ENCODE measurements around the gene CORO1C.
"Not testable (repeated sequence)": the region's sequence is repeated elsewhere in the genome, so short reads cannot be mapped to it uniquely, and the experiment has no call there.

Gene CORO1C

DNA sequence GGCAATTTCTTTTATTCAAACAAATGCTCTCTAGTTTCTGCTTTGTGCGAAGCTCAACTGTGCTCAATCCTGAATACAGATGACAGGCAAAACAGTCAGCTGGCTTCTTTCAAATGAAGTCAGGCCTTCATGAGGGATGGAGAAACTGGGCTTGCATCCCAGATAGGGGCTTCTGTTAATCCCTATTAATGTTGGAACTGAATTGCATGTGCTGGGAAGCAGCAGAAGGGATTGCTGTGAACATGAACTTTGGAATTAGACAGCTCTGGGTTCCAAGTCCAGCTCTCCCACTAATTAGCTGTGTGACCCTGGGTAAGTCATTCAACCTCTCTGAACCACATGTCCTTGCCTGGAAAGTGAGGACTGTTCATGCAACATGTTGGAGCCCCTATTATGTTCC, 21.1 kb upstream of the CORO1C start:
- DNase-seq, result no peak

DNA sequence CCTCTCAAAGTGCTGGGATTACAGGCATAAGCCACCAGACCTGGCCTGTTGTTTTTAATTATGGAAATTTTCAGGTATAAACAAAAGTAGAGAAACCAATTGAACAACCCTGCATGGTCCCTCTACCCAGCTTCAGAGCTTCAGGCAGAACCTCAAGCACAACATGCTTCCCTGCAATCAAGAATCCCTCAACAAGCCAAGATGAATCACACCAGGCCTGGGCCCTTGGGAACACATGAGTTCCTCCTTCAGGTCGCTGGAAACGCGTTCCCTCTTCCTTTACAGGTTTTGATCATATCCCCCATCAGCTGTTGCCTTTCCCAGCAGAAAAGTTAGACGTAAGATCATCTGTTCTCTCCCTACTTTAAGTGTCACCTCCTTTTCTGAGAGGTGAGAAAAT, 20.5 kb upstream of the CORO1C start:
- no peak for DNase-seq

DNA sequence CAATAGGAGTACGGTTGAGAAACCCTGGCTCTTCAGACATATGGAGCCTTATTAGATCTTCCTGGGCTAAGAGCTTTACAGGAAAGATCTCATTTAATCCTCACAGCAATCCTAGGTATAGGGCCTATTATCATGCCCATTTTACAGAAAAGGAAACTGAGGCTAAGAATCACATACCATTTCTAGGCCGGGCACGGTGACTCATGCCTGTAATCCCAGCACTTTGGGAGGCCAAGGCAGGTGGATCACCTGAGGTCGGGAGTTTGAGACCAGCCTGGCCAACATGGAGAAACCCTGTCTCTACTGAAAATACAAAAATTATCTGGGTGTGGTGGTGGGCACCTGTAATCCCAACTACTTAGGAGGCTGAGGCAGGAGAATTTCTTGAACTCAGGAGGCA, 19.7 kb upstream of the CORO1C start:
- DNase-seq, result not testable (repeated sequence)

DNA sequence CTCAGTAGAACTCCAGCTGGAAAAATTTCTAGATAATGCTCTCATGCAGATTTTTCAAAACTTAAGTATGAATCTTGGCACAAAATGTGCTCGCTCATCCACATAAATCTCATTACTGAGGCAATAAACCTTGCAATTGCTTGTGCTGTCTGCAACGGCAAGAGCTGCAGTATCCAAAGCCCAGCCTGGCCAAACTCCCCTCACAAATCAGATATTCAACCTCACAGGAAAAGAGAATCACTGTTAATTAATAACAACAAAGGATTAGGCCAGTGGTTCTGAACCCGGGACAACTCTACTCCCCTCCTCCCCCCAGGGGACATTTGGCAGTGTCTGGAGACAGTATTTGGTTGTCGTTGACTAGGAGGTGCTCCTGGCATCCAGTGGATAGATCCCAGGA, 19.2 kb upstream of the CORO1C start:
- no peak for DNase-seq

DNA sequence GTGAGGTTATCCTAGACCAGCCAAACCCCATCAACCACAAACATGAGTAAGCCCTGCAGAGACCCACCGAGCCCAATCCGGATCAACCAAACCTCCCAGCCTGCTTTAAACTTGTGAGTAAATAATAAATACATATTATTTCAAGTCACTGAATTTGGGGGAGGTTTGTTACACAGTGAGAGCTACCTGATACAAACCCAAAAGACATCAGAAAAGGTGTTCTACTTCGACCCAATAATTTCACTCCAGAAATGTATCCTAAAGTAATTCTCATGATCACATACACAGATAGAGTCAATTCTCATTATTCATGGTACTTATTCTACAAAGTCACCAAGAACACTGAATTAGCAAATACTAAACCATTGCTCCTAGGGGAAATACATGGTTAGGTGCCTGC, 16.2 kb upstream of the CORO1C start:
- no peak for DNase-seq

DNA sequence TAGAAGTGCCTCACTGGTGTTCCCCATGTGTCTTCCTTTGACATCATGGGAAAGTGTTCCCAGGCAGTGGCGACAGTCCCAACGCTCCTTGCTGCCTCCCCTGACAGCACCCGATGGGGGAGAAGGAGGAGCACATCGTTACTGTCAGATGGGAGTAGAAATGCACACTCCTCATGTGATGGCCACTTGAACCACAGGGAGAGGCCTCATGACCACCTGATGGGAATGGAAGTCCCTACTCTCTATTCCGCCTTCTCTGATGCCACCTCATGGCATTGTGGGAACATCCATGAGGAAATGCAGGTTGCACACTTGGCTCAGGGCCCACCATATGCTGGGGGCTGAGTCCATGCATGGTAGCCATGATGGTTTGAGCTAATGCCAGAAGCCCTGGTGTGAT, 14.3 kb upstream of the CORO1C start:
- no peak for DNase-seq

DNA sequence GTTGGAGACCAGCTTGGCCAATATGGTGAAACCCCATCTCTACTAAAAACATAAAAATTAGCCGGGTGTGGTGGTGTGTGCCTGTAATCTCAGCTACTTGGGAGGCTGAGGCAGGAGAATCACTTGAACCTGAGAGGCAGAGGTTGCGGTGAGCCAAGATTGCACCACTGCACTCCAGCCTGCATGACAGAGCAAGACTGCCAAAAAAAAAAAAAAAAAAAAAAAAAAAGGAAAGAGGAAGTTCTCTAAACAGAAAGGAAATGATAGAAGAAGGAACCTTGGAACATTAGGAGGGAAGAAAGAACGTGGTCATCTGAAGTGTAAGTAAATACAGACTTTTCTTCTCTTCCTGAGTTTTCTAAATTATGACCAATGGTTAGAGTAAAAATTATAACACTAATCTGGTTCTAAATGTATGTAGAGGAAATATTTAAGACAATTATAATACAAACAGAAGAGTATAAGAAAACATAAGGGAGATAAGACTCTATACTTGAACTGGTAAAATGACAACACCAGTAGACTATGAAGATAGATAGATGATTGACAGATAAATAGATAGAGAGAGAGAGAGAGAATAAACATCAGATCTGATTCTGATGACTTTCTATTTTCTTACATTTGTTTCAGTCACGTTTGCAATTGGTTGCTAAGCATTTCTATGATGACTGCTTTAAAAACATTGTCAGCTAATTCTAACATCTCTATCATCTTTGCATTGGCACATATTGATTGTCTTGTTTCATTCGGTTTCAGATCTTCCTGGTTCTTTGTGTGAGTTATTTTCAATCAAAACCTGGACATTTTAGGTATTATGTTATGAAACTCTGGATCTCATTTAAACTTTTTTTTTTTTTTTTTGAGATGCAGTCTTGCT, 12.9 kb upstream of the CORO1C start:
- DNase-seq, result no peak

DNA sequence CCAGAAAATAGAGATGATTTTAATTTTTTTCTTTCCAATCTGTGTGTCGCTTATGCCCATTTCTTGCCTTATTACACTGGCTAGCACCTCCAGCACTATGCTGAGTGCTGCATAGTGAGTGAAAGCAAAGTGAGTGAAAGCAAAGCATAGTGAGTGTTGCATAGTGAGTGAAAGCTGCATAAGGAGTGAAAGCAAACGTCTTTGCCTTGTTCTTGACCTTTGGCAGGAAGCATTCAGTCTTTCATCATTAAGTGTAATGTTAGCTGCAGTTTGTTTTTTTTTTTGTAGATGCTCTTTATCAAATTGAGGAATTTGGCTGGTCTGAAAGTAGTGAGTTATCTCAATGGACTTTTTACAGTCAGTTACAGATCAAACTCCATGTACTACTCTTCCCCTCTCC, 6.9 kb upstream of the CORO1C start:
- no peak for DNase-seq

DNA sequence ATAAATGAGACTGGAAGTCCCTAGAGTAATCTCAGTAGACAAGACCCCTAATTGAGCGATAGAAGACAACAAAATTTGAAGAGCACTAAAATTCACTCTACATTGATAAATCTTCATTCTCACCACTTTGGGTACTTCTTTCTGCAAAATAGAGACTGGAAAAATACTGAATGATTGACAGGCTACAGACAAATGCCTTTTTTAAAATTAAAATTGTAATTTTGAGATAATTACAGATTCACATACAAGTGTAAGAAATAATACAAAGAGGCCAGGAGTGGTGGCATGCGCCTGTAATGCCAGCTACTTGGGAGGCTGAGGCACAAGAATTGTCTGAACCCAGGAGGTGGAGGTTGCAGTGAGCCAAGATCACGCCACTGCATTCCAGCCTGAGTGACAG, 4.5 kb upstream of the CORO1C start:
- DNase-seq, result no peak

DNA sequence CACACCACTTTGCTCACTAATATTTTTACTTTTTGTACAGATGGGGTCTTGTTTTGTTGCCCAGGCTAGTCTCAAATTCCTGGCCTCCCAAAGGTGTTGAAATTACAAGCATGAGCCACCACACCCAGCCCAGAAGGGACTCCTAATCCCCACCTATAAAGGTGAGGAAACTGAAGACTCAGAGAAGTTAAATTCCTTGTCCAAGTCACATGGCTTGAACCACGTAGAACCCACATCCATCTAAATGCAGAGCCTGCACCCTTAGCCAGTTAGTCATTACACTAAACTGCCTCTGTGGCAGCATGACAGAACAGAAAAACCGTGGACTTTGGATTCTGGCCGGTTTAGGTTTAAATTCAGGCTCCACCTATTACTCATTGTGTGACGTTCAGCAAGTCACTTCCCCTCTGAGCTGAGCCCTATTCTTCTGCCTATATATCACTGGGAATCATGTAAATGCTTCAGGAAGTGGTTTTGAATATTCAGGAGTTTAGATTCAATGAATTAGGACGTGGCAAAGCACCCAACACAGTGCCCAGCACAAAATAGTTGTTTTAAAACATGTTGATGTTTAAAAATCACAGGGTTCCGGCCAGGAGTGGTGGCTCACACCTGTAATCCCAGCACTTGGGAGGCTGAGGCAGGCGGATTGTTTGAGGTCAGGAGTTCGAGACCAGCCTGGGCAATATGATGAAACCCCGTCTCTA, 3.0 kb upstream of the CORO1C start:
- DNase-seq, result peak; percentile 51

DNA sequence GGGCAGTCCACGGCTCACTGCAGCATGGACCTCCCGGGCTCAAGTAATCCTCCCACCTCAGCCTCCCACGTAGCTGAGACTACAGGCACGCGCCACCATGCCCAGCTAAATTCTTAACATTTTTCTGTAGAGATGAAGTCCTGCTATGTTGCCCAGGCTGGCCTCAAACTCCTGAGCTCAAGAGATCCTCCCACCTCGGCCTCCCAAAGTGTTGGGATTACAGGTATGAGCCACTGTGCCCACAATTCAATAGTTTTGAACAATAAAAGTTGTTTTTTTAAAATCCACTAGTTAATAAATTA, 1.9 kb upstream of the CORO1C start:
- DNase-seq, result not testable (repeated sequence)

DNA sequence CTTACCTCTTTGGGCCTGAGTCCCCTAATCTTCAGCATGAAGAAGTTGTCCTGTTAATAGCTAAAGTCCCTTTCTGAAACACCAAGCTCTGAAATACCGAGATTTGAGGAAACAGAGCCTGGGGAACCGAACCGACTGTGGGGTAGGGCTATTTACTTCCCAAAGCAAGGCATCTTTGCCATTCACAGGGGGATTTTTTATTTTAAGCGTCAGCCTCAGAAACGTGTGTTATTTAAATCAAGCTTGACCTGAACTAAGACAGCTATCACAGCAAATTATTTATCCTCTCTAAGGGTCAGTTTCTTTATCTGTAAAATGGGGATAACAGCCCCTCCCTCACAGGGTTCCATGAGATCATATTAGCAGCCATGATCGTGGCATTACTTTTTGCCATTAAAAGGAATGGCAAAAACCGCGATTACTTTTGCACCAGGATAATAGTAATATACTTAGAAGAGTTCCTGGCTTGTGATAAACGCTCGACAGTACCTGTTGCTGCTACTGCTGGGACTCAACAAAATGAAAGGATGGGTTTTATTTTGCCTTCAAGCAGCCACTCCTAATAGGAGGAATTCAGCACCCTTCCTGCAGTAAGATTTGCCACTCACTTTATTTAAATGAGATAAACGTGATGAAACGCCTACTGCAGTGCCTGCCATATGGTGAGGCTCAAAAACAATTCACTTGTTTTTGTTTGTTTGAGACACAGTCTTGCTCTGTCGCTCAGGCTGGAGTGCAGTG, 1.3 kb upstream of the CORO1C start:
- no peak for DNase-seq

DNA sequence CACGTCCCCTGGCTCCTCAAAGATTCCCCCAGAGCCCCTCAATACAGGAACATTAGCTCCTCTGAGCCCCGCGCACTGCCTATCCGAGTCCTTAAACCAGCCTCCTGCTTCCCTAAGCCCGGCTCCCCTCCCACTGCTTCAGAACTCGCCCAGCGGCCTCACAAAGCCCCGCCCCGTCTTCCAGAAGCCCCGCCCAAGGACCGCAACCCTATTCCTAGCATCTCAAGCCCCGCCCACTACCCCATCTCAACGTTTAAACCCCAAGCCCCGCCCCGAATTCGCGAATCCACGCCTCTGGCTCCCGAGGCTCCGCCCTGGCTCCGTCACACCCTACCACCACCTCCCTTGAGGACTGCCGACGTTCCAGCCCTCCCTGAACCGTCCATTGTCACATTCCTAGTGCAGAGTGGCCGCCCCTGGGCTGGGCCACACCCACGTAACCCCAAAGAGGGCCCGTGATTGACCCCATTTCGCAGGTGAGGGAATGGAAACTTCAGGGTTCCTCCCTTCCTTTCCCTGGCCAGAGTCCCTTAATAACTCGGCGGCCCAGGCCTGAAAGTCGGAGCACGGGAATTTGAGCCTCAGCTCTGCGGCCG, 646 bp upstream of the CORO1C start:
- peak; percentile 97 for DNase-seq

DNA sequence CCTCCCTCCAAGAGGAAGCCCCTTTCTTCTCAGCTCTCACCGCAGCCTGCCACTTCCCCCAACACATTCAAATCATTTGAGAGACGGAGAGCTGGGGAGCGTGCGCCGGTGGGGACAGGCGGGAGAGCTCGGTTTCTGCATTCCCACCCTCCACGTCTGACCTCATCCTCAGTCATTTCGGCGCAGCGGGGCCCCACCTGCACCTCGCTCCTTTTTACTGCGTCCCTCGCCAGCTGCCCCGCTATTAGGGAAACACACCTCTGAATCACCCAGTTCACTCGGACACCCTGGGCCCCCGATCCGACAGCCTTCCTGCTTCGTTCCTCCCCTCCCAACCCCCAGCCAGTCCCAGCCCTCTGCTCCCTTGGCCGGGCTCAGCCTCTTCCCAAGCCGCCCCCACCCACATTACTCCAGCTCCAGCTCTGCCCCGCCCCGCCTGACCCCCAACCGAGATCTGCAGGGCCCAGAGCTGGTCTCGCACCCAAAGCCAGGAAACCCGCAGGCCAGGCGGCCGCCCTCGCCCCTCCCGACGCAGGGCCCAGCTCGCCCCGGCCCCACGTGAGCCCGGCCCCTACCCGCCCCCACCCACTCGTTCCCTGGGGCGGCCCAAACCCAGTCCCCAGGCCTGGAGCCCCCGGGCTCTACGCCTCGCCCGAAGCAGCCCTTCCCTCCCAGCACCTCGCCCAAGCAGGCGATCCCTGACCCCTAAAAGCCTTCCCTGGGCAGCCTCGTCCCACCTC, 783 bp downstream of the CORO1C start:
- peak; percentile 45 for DNase-seq

DNA sequence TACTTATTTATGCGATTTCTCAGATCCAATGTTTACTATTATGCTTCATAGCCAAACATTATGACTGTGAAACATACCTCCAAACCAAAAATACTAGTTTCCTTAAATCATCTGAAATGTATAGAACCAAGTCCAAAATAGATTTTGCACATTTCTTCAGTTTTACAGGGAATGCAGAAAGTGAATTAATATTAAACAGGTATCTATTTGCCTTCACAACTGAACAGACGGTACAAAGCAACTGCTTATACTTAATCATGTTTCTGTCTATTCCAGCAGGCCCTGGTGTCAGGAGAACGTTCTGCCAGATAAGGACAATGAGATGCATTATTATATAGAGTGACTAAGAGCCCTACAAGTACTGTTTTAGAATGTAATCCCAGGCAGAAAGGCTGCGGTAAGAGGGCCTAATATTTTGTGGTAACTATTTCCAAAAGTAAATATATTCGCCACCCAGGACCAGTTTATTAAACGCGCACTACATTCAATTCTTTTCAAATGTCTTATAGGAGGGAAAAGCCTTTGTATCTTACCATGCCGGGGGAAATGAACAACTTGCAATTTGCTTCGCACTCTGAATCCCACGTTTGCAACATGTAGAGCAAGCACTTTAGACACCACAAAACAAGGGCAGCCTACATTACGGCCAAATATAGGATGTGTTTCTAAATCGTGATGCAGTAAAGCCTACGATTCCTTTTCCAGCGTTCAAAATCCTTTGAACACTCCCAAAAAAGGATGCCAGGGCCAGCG, 1.5 kb downstream of the CORO1C start:
- no peak for DNase-seq

DNA sequence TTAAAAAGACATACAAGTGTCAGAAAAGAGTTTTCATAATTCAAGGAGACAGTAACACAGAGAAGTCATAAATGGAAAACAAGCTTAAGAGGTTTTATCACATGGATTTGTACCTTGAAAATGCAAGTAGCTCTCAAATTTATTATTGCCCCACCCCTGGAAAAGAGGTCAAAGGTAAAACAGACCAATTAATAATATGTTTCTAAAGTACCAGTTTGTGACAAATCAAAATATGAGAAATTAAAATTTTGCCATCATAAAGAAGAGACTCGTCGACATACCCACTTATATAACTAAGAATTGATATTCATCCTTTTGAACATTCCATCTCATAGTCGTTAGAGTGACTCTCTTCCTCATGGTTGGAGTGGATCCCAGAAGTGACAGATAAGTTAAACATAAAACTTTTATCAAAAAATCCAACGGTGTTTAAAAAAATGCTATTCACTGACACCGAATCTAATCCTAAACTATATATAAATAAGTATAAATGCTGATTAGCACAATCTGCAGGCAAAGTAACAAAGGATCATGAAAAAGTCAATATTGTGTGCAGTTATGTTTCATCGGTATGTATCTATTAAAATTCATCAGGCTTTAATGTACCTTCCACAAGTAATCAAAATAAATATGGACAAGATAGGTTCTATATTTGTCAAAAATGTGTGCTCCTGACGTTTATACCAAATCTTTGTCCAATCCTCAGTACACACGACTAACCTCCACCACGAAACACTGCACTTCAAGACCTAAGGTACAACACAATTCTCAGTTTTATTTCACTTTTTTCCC, 2.3 kb downstream of the CORO1C start:
- DNase-seq, result no peak

DNA sequence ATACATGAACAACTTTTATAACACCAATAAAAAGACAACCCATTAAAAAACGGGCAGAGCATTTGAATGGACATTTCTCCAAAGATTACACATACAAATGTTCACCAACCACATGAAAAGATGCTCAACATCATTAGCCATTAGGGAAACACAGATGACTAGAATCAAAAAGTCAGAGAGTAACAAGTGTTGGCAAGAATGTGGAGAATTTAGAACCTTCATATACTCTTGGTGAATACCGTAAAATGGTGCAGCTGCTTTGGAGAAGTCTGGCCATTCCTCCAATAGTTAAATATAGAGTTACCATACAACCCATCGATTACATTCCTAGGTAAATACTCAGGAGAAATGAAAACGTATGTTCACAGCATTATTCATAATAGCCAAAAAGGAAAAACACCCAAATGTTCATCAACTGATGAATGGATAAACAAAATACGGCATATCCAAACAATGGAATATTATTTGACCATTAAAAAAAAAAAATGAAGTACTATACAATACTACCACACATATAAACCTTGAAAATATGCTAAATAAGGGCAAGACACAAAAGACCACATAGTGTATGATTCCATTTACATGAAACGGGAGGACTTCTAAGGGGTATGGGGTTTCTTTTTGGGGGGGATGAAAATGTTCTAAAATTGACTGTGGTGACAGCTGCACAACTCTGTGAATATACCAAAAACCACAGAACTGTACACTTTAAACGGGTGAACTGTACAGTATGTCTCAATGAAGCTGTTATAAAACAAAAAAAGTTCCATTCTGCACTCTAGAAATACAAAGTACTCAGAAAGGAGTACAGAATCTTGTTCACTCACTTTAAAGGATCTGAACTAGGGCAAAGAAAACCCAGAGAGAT, 3.2 kb downstream of the CORO1C start:
- no peak for DNase-seq

DNA sequence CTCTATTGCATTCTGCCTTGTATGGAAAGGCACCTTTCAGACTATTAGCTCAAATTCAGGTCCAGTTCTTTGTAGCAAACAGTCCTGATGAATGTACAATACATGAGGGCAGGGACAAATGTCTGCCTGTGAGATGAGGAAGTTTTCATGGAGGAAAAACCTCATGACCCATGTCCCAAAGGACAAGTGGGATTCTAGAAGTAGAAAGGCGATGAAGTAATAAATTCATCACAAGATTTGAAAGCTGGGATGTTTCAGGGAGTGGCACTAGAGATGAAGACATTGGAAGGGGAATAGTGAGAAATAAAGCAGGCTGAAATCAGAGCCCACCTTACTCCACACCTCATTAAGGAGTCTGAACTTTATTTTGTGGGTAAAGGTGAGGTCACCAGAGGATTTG, 4.2 kb downstream of the CORO1C start:
- DNase-seq, result no peak

DNA sequence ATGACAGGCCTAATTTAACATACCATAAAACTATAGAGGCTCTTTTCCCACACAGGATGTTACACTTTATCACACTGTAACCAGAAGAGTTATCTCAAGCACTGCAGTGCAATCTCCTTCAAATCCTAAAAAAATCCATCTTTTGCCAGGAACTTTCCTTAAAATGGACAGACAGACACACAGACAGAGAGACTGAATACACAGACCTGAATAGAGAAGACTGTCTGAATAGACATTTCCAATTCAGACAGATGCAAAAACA, 6.5 kb downstream of the CORO1C start:
- DNase-seq, result no peak
